Mucosa of descending colon (tissue), 3 donors: ENCODE data around the gene ADGRG7. TPM values are rescaled to one million over a fixed set of nuclear protein-coding genes. Genes with fewer than 3 reads are reported as not detected.
A peak's percentile ranks its signal among the peaks of the same experiment; 100 is the strongest.
"Not testable (repeated sequence)": the region's sequence is repeated elsewhere in the genome, so short reads cannot be mapped to it uniquely, and the experiment has no call there.

Source experiments
- ATAC-seq: fragments of 200-7000 bp; cut with Tn5 transposase; one replicate; pipeline ENCODE4 v1.9.1; 2020; ENCODE audit warnings: mild to moderate bottlenecking, moderate library complexity
- DNase-seq, 3 donors: peaks; one replicate each; pipeline ENCODE4 v3.0.0-alpha.2; 2020
- H3K36me3 ChIP-seq: fragments of 200-600 bp; one replicate; pipeline ENCODE4 v1.8.0; 2021; ENCODE audit warnings: low read depth, mild to moderate bottlenecking
- H3K4me1 ChIP-seq: fragments of 200-600 bp; one replicate; pipeline ENCODE4 v1.8.0; 2021; ENCODE audit warnings: low read depth, mild to moderate bottlenecking
- H3K4me3 ChIP-seq: fragments of 200-600 bp; one replicate; pipeline ENCODE4 v1.8.0; 2021; ENCODE audit warnings: mild to moderate bottlenecking
- H3K9me3 ChIP-seq: fragments of 200-600 bp; one replicate; pipeline ENCODE4 v1.8.0; 2021; ENCODE audit warnings: mild to moderate bottlenecking
- intact Hi-C, 2 donors: fragments of 100-400 bp; cut with DNase I in 1 of 2; cut with micrococcal nuclease in 1 of 2; formaldehyde crosslinking; loops; one replicate each; pipeline versions ENCODE4 v1.11.0 to v1.11.1; 2022; cut with DNase I, micrococcal nuclease
- total RNA-seq, 3 donors: library from RNA; stranded (reverse); fragmentation: NEBNext Ultra II Directional in 2 of 3; extraction: Animal tissue kit (Norgen Biotek cat#: 25700) in 2 of 3; gene quantifications; one replicate each; pipeline versions ENCODE4 v1.2.1 to v1.2.4, GENCODE V29; 2021 to 2023
- TF ChIP-seq, protein P1 (sequence below): fragments of 200-600 bp; IDR thresholded peaks from one replicate; pipeline ENCODE4 v1.8.0; 2022; ENCODE audit warnings: antibody characterized with exemption, mild to moderate bottlenecking
- donor health status: DM: no; HTN: no; CAD: no; lungs with moderate emphysema.
- donor health status: DM: no; HTN: no; CAD: no.
- donor health status: DM: no; HTN: yes; CAD: no.

The ADGRG7 gene
- total RNA-seq, 3 donors from 2014 or later, result 9.7 to 21.7 (median 13.9) TPM

GRCh38 chr3:100665230-100665629 lies 55.8 kb downstream of the ADGRG7 start:
- Histone ChIP-seq H3K4me3 (no peak overlapping the region), H3K36me3 (no peaks in the 10 kb centered on the region), H3K4me1 (no peaks in the 10 kb centered on the region), H3K9me3 (peaks cover 2% of the 10 kb centered on the region)
- intact Hi-C loops, result no loop called here
- DNase-seq (no peak), ATAC-seq (no peak)
- TF ChIP-seq, protein P1, sequence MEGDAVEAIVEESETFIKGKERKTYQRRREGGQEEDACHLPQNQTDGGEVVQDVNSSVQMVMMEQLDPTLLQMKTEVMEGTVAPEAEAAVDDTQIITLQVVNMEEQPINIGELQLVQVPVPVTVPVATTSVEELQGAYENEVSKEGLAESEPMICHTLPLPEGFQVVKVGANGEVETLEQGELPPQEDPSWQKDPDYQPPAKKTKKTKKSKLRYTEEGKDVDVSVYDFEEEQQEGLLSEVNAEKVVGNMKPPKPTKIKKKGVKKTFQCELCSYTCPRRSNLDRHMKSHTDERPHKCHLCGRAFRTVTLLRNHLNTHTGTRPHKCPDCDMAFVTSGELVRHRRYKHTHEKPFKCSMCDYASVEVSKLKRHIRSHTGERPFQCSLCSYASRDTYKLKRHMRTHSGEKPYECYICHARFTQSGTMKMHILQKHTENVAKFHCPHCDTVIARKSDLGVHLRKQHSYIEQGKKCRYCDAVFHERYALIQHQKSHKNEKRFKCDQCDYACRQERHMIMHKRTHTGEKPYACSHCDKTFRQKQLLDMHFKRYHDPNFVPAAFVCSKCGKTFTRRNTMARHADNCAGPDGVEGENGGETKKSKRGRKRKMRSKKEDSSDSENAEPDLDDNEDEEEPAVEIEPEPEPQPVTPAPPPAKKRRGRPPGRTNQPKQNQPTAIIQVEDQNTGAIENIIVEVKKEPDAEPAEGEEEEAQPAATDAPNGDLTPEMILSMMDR, result no peak

- H3K9me3 ChIP-seq, H3K4me1 ChIP-seq, DNase-seq, intact Hi-C loops, H3K36me3 ChIP-seq, H3K4me3 ChIP-seq, ATAC-seq: not testable (repeated sequence)
Measured at GRCh38 chr3:100666699-100667098, 57.3 kb downstream of the ADGRG7 start.

GRCh38 chr3:100667316-100667715 lies 57.9 kb downstream of the ADGRG7 start:
- H3K9me3 ChIP-seq, H3K4me1 ChIP-seq, intact Hi-C loops, DNase-seq, H3K36me3 ChIP-seq, ATAC-seq, H3K4me3 ChIP-seq: not testable (repeated sequence)

DNA sequence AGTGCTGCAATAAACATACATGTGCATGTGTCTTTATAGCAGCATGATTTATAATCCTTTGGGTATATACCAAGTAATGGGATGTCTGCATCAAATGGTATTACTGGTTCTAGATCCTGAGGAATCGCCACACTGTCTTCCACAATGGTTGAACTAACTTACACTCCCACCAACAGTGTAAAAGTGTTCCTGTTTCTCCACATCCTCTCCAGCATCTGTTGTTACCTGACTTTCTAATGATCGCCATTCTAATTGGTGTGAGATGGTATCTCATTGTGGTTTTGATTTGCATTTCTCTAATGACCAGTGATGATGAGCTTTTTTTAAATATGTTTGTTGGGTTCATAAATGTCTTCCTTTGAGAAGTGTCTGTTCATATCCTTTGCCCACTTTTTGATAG lies 61.6 kb downstream of the ADGRG7 start:
- DNase-seq, H3K36me3 ChIP-seq, H3K9me3 ChIP-seq, H3K4me1 ChIP-seq, intact Hi-C loops, ATAC-seq, H3K4me3 ChIP-seq: not testable (repeated sequence)

GRCh38 chr3:100681496-100681895 lies 72.1 kb downstream of the ADGRG7 start:
- DNase-seq, result no peak
- Histone ChIP-seq H3K4me1 (no peaks in the 10 kb centered on the region), H3K4me3 (no peak overlapping the region), H3K9me3 (peaks cover 2% of the 10 kb centered on the region), H3K36me3 (no peaks in the 10 kb centered on the region)
- ATAC-seq, result peak; percentile 69
- TF ChIP-seq, protein P1, result no peak
- intact Hi-C loops, result no loop called here

- Histone ChIP-seq H3K4me3 (no peak overlapping the region), H3K4me1 (no peaks in the 10 kb centered on the region), H3K9me3 (peaks cover 2% of the 10 kb centered on the region), H3K36me3 (no peaks in the 10 kb centered on the region)
- ATAC-seq, result peak; percentile 15
- TF ChIP-seq, protein P1, result no peak
- intact Hi-C loops, result no loop called here
- DNase-seq, result no peak
Measured at GRCh38 chr3:100682056-100682853, 72.9 kb downstream of the ADGRG7 start.

DNA sequence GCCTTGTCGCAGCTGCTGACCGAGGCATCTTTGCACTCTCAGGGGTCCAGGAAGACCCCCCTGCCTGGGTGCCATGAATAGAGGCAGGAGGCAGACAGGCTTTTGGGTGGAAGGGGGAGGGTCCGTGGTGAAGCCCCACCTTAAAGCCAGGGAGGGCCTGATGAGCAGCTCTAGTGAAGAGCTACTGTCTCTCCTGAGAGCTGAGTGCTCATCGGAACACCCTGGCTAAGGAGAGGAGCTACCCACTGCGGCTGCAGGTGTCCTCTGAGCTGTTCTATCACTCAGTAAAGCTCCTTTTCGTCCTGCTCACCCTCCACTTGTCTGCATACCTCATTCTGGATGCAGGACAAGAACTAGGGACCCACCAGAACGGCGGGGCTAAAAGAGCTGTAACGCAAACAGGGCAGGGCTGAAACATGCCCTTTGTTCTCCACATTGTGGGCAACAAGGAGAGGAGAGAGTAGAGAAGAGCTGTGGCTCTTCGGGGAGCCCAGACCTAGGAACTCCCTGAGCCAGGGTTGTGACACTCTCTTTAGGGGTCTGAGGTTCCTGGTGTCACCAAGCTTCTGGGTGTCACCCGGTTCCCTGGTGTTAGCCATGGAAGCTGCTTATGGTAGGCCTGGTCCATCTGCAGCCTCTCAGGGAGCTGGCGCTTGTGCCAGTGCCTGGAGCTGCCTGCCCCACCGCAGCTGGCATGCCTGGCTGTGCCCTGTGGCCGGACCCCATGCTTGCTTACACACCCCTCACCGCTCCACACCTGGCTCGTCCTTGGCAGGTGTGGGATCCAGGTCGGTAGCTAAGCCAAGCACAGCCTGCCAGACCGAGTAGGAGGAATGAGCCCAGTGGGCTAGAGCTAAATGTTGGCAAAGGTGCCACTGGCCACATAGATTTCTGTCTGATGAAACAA lies 73.7 kb downstream of the ADGRG7 start:
- Histone ChIP-seq H3K4me1 (no peaks in the 10 kb centered on the region), H3K4me3 (no peak overlapping the region), H3K36me3 (no peaks in the 10 kb centered on the region), H3K9me3 (peaks cover 2% of the 10 kb centered on the region)
- DNase-seq, result no peak
- ATAC-seq, result no peak
- TF ChIP-seq, protein P1, result no peak
- intact Hi-C loops, result no loop called here
